Fibroblast of lung (primary cell): ENCODE results near the gene AMN. TPM values are rescaled to one million over a fixed set of nuclear protein-coding genes. Genes with fewer than 3 reads are reported as not detected.

Source experiments
- DNase-seq, 2 donors: peaks; one replicate each; pipeline versions ENCODE4 v3.0.0 to v3.0.0-alpha.2; 2010; ENCODE audit warnings: low read depth in 2 of 2
- H2AFZ ChIP-seq: 2 replicates; pipeline ENCODE4 v1.5.1; 2012; ENCODE audit warnings: low read length, control low read depth, inconsistent platforms
- H3K27ac ChIP-seq: 2 replicates; pipeline ENCODE4 v1.5.1; 2011; ENCODE audit warnings: low read length, control low read depth; ENCODE audit not compliant: insufficient read depth
- H3K27me3 ChIP-seq: 2 replicates; pipeline ENCODE4 v1.5.1; 2011; ENCODE audit warnings: mild to moderate bottlenecking, low read length; ENCODE audit not compliant: control insufficient read depth, insufficient read depth
- H3K36me3 ChIP-seq: 2 replicates; pipeline ENCODE4 v1.5.1; 2011; ENCODE audit warnings: low read length; ENCODE audit not compliant: control insufficient read depth, insufficient read depth
- H3K4me1 ChIP-seq: 2 replicates; pipeline ENCODE4 v1.5.1; 2011; ENCODE audit warnings: low read length; ENCODE audit not compliant: control insufficient read depth, insufficient read depth; ENCODE audit errors: extremely low read depth
- H3K4me2 ChIP-seq: 2 replicates; pipeline ENCODE4 v1.5.1; 2011; ENCODE audit warnings: low read length, control low read depth; ENCODE audit not compliant: insufficient read depth; ENCODE audit errors: extremely low read depth
- H3K4me3 ChIP-seq, 4 experiments: fragments of 200-600 bp in 1 of 4; sonication (generic) in 1 of 4; replicated peaks in 1 of 4; 2 replicates each; pipeline ENCODE4 v1.5.1; 2011 to 2016; ENCODE audit warnings: low read length in 4 of 4, low read depth in 3 of 4, mild to moderate bottlenecking in 3 of 4, control low read depth in 2 of 4, inconsistent platforms in 1 of 4, mixed read lengths in 1 of 4; ENCODE audit not compliant: insufficient read depth in 1 of 4; ENCODE audit errors: control extremely low read depth in 1 of 4
- H3K79me2 ChIP-seq: 2 replicates; pipeline ENCODE4 v1.5.1; 2012; ENCODE audit warnings: mild to moderate bottlenecking, low read length, inconsistent platforms; ENCODE audit not compliant: control insufficient read depth, insufficient read depth
- H3K9ac ChIP-seq: 2 replicates; pipeline ENCODE4 v1.5.1; 2011; ENCODE audit warnings: mild to moderate bottlenecking, low read length, control low read depth; ENCODE audit not compliant: insufficient read depth
- H3K9me3 ChIP-seq: 2 replicates; pipeline ENCODE4 v1.5.1; 2012; ENCODE audit warnings: low read depth, low read length; ENCODE audit not compliant: control insufficient read depth, insufficient read depth
- H4K20me1 ChIP-seq: 2 replicates; pipeline ENCODE4 v1.5.1; 2011; ENCODE audit warnings: low read length; ENCODE audit not compliant: control insufficient read depth, insufficient read depth; ENCODE audit errors: extremely low read depth
- CTCF ChIP-seq, 2 donors: IDR thresholded peaks in 1 of 2; conservative IDR thresholded peaks in 1 of 2; 1 replicate in 1 of 2; 2 replicates in 1 of 2; pipeline ENCODE4 v1.5.1; 2011 to 2012; ENCODE audit warnings: low read length in 2 of 2, control low read depth in 1 of 2, inconsistent platforms in 1 of 2, low read depth in 1 of 2, mild to moderate bottlenecking in 1 of 2
- EZH2 ChIP-seq: IDR thresholded peaks from 2 replicates; pipeline ENCODE4 v1.5.1; 2012; ENCODE audit warnings: low read length, control low read depth, mild to moderate bottlenecking; ENCODE audit errors: missing control alignments
- polyA plus RNA-seq, 2 donors: library from polyadenylated mRNA; depleted of rRNA in 1 of 2; stranded (reverse) in 1 of 2; unstranded in 1 of 2; fragments of >200 nt; gene quantifications; 2 replicates each; pipeline ENCODE4 v1.2.1, GENCODE V29; 2011 to 2012; ENCODE audit warnings: missing spikeins in 1 of 2
- total RNA-seq: library from RNA; depleted of rRNA; stranded (reverse); fragments of >200 nt; gene quantifications from 2 replicates; pipeline ENCODE4 v1.2.1, GENCODE V29; 2014

The AMN gene
- total and polyA plus RNA-seq, 2 donors (not counting 1 experiment from before 2014, with no cell fraction given), result under 0.01 TPM; not detected in 1

GRCh38 chr14:102939820-102940561, 17.5 kb downstream of the AMN start:
- no peak for DNase-seq
- H3K36me3 ChIP-seq, result peaks cover 40% of the 10 kb centered on the region

GRCh38 chr14:102940729-102941362, 18.4 kb downstream of the AMN start:
- Histone ChIP-seq H3K9me3 (no peaks in the 10 kb centered on the region), H3K27me3 (no peaks in the 10 kb centered on the region), H3K4me3 (no peak overlapping the region), H3K4me1 (no peaks in the 10 kb centered on the region), H2AFZ (no peak overlapping the region), H3K4me2 (no peak overlapping the region), H3K9ac (no peak overlapping the region), H3K36me3 (peaks cover 45% of the 10 kb centered on the region), H3K27ac (no peak overlapping the region), H3K79me2 (no peaks in the 10 kb centered on the region), H4K20me1 (no peaks in the 10 kb centered on the region)
- TF ChIP-seq EZH2 (no peak), CTCF (conservative IDR thresholded peaks at IDR 0.05 in 1 of 2, IDR thresholded peaks at IDR 0.05 in 1 of 2; ENCODE audit: low read depth in 1 of 2, low read length in 2 of 2) (no peak)
- no peak for DNase-seq

More at GRCh38 chr14:102939820-102940561, 17.5 kb downstream of the AMN start:
- Histone ChIP-seq H4K20me1 (no peaks in the 10 kb centered on the region), H3K27me3 (no peaks in the 10 kb centered on the region), H3K4me3 (no peak overlapping the region), H3K9ac (no peak overlapping the region), H2AFZ (no peak overlapping the region), H3K79me2 (no peaks in the 10 kb centered on the region), H3K4me1 (no peaks in the 10 kb centered on the region), H3K27ac (no peak overlapping the region), H3K4me2 (no peak overlapping the region), H3K9me3 (no peaks in the 10 kb centered on the region)
- TF ChIP-seq EZH2 (no peak), CTCF (conservative IDR thresholded peaks at IDR 0.05 in 1 of 2, IDR thresholded peaks at IDR 0.05 in 1 of 2; ENCODE audit: low read depth in 1 of 2, low read length in 2 of 2) (no peak)

GRCh38 chr14:102941419-102942011, 19.1 kb downstream of the AMN start:
- no peak for DNase-seq
- Histone ChIP-seq H3K27me3 (no peaks in the 10 kb centered on the region), H3K27ac (no peak overlapping the region), H2AFZ (no peak overlapping the region), H3K9ac (no peak overlapping the region), H3K79me2 (no peaks in the 10 kb centered on the region), H3K4me2 (no peak overlapping the region), H3K36me3 (peaks cover 47% of the 10 kb centered on the region), H3K4me1 (no peaks in the 10 kb centered on the region), H3K4me3 (no peak overlapping the region), H3K9me3 (no peaks in the 10 kb centered on the region), H4K20me1 (no peaks in the 10 kb centered on the region)
- TF ChIP-seq EZH2 (no peak), CTCF (conservative IDR thresholded peaks at IDR 0.05 in 1 of 2, IDR thresholded peaks at IDR 0.05 in 1 of 2; ENCODE audit: low read depth in 1 of 2, low read length in 2 of 2) (no peak)
